Cardiac septum (tissue), 1 donor: ENCODE data around the gene MOB3B. TPM values are rescaled to one million over a fixed set of nuclear protein-coding genes. Genes with fewer than 3 reads are reported as not detected.

Experiments used
- DNase-seq: peaks from one replicate; pipeline ENCODE4 v3.0.0-alpha.2; 2020; ENCODE audit warnings: low spot score
- intact Hi-C: fragments of 100-400 bp; cut with DNase I; formaldehyde crosslinking; loops from one replicate; pipeline ENCODE4 v1.14.0; 2022
- total RNA-seq: library from RNA; stranded (reverse); fragmentation: NEBNext Ultra II Directional; extraction: Animal tissue kit (Norgen Biotek cat#: 25700); gene quantifications from one replicate; pipeline ENCODE4 v1.2.1, GENCODE V29; 2021
- donor health status: DM: no; HTN: no; CAD: no.

MOB3B gene
- total RNA-seq, 1 donor from 2014 or later = 0.51 TPM

- DNase-seq = no peak
- intact Hi-C loops = no loop called here
These were observed 117.5 kb downstream of the MOB3B start for GRCh38 chr9:27412081-27412480.

- no peak for DNase-seq
- intact Hi-C loops = no loop called here
These were observed 121.1 kb downstream of the MOB3B start for GRCh38 chr9:27408482-27408881.

- DNase-seq = no peak
- intact Hi-C loops = no loop called here
These were observed 121.6 kb downstream of the MOB3B start for GRCh38 chr9:27408001-27408400.

- intact Hi-C loops = no loop called here
- no peak for DNase-seq
These were observed 122.1 kb downstream of the MOB3B start for GRCh38 chr9:27407491-27407890.

GRCh38 chr9:27404661-27405060, 125.0 kb downstream of the MOB3B start:
- DNase-seq = no peak
- intact Hi-C loops = no loop called here

GRCh38 chr9:27402626-27403025, 127.0 kb downstream of the MOB3B start:
- DNase-seq = no peak
- intact Hi-C loops = no loop called here

GRCh38 chr9:27400334-27400880, 129.2 kb downstream of the MOB3B start:
- intact Hi-C loops = no loop called here
- no peak for DNase-seq

- DNase-seq = no peak
- intact Hi-C loops = no loop called here
These were observed 130.5 kb downstream of the MOB3B start for GRCh38 chr9:27398982-27399653.

GRCh38 chr9:27396495-27396894, 133.1 kb downstream of the MOB3B start:
- intact Hi-C loops = no loop called here
- DNase-seq = no peak

- intact Hi-C loops = no loop called here
- no peak for DNase-seq
These were observed 134.1 kb downstream of the MOB3B start for GRCh38 chr9:27395484-27395921.

- DNase-seq = no peak
- intact Hi-C loops = no loop called here
These were observed 134.8 kb downstream of the MOB3B start for GRCh38 chr9:27394826-27395201.

- intact Hi-C loops = no loop called here
These were observed 135.3 kb downstream of the MOB3B start for GRCh38 chr9:27394154-27394825.

GRCh38 chr9:27393054-27393846, 136.4 kb downstream of the MOB3B start:
- DNase-seq = no peak
- intact Hi-C loops = no loop called here

More at GRCh38 chr9:27394154-27394825, 135.3 kb downstream of the MOB3B start:
- no peak for DNase-seq

- DNase-seq = no peak
- intact Hi-C loops = no loop called here
These were observed 137.2 kb downstream of the MOB3B start for GRCh38 chr9:27392451-27392850.

GRCh38 chr9:27391040-27391895, 138.3 kb downstream of the MOB3B start:
- DNase-seq = no peak
- intact Hi-C loops = no loop called here

GRCh38 chr9:27388150-27388549, 141.5 kb downstream of the MOB3B start:
- intact Hi-C loops = no loop called here
- DNase-seq = no peak

- DNase-seq = no peak
These were observed 141.9 kb downstream of the MOB3B start for GRCh38 chr9:27387722-27388121.

GRCh38 chr9:27386571-27387091, 143.0 kb downstream of the MOB3B start:
- intact Hi-C loops = no loop called here

More at GRCh38 chr9:27387722-27388121, 141.9 kb downstream of the MOB3B start:
- intact Hi-C loops = no loop called here

More at GRCh38 chr9:27386571-27387091, 143.0 kb downstream of the MOB3B start:
- DNase-seq = no peak
